ENCODE measurements around the gene GAR1. TPM values are rescaled to one million over a fixed set of nuclear protein-coding genes. Genes with fewer than 3 reads are reported as not detected.

The GAR1 gene
- total RNA-seq, 6 experiments from 2014 or later: 20.1 to 26.8 (median 24.8) TPM

GRCh38 chr4:109811707-109812106 lies 3.9 kb upstream of the GAR1 start:
- H3K4me3 Mint-ChIP-seq: no peak overlapping the region
- H3K9me3 Mint-ChIP-seq: no peaks in the 10 kb centered on the region
- no peak overlapping the region for H3K27ac Mint-ChIP-seq
- DNase-seq: no peak
- H3K27me3 Mint-ChIP-seq (ENCODE audit: insufficient read depth): peaks cover 6% of the 10 kb centered on the region
- H3K4me1 Mint-ChIP-seq (ENCODE audit: low read depth): peaks cover 11% of the 10 kb centered on the region
- TF ChIP-seq CTCF (IDR thresholded peaks at IDR 0.05): no peak
- peaks cover 10% of the 10 kb centered on the region for H3K36me3 Mint-ChIP-seq (ENCODE audit: low read depth)

GRCh38 chr4:109816082-109816442 lies 500 bp downstream of the GAR1 start:
- peak overlapping the region; percentile 97 for H3K27ac Mint-ChIP-seq
- peaks cover 2% of the 10 kb centered on the region; the same call in 1 of the 2 replicates for H3K27me3 Mint-ChIP-seq (ENCODE audit: insufficient read depth)
- DNase-seq: no peak
- peaks cover 42% of the 10 kb centered on the region for H3K4me1 Mint-ChIP-seq (ENCODE audit: low read depth)
- H3K4me3 Mint-ChIP-seq: peak overlapping the region; percentile 98
- TF ChIP-seq CTCF (IDR thresholded peaks at IDR 0.05): no peak
- H3K9me3 Mint-ChIP-seq: no peaks in the 10 kb centered on the region
- peaks cover 33% of the 10 kb centered on the region for H3K36me3 Mint-ChIP-seq (ENCODE audit: low read depth)

- no peak for TF ChIP-seq CTCF (IDR thresholded peaks at IDR 0.05)
- Mint-ChIP-seq H3K4me1 (ENCODE audit: low read depth) (peaks cover 44% of the 10 kb centered on the region), H3K27me3 (ENCODE audit: insufficient read depth) (peaks cover 2% of the 10 kb centered on the region; the same call in 1 of the 2 replicates), H3K36me3 (ENCODE audit: low read depth) (peaks cover 34% of the 10 kb centered on the region), H3K4me3 (peak overlapping the region; percentile 98), H3K27ac (peak overlapping the region; percentile 36), H3K9me3 (no peaks in the 10 kb centered on the region)
- DNase-seq: no peak
Measured at GRCh38 chr4:109816894-109817293, 1.3 kb downstream of the GAR1 start.

- Mint-ChIP-seq H3K27me3 (ENCODE audit: insufficient read depth) (peaks cover 2% of the 10 kb centered on the region; the same call in 1 of the 2 replicates), H3K27ac (no peak overlapping the region), H3K36me3 (ENCODE audit: low read depth) (peaks cover 40% of the 10 kb centered on the region), H3K4me1 (ENCODE audit: low read depth) (peaks cover 44% of the 10 kb centered on the region), H3K4me3 (no peak overlapping the region), H3K9me3 (no peaks in the 10 kb centered on the region)
- no peak for TF ChIP-seq CTCF (IDR thresholded peaks at IDR 0.05)
- no peak for DNase-seq
Measured at GRCh38 chr4:109818268-109818667, 2.7 kb downstream of the GAR1 start.

GRCh38 chr4:109820563-109820962 lies 5.0 kb downstream of the GAR1 start:
- TF ChIP-seq CTCF (IDR thresholded peaks at IDR 0.05): no peak
- Mint-ChIP-seq H3K36me3 (ENCODE audit: low read depth) (peaks cover 41% of the 10 kb centered on the region), H3K4me3 (no peak overlapping the region), H3K4me1 (ENCODE audit: low read depth) (peaks cover 44% of the 10 kb centered on the region), H3K27ac (no peak overlapping the region; the same call in 1 of the 2 replicates), H3K9me3 (no peaks in the 10 kb centered on the region), H3K27me3 (ENCODE audit: insufficient read depth) (peaks cover 2% of the 10 kb centered on the region; the same call in 1 of the 2 replicates)
- DNase-seq: no peak

GRCh38 chr4:109821185-109821584 lies 5.6 kb downstream of the GAR1 start:
- DNase-seq: no peak
- H3K9me3 Mint-ChIP-seq: no peaks in the 10 kb centered on the region
- TF ChIP-seq CTCF (IDR thresholded peaks at IDR 0.05): no peak
- no peak overlapping the region for H3K4me3 Mint-ChIP-seq
- no peaks in the 10 kb centered on the region; the same call in 1 of the 2 replicates for H3K27me3 Mint-ChIP-seq (ENCODE audit: insufficient read depth)
- peaks cover 38% of the 10 kb centered on the region for H3K4me1 Mint-ChIP-seq (ENCODE audit: low read depth)
- H3K27ac Mint-ChIP-seq: peak overlapping the region; percentile 32
- H3K36me3 Mint-ChIP-seq (ENCODE audit: low read depth): peaks cover 35% of the 10 kb centered on the region
